Upper lobe of left lung (tissue), 6 donors: ENCODE results near the gene FCER2. TPM values are rescaled to one million over a fixed set of nuclear protein-coding genes. Genes with fewer than 3 reads are reported as not detected.
A peak's percentile ranks its signal among the peaks of the same experiment; 100 is the strongest.

Experiments used
- ATAC-seq, 2 donors: fragments of 200-7000 bp; cut with Tn5 transposase; one replicate each; pipeline ENCODE4 v1.9.1; 2022; ENCODE audit warnings: mild to moderate bottlenecking in 2 of 2, moderate library complexity in 2 of 2; ENCODE audit not compliant: low FRiP score in 2 of 2
- DNase-seq, 2 donors: peaks; one replicate each; pipeline ENCODE4 v3.0.0-alpha.2; 2019 to 2020
- H3K27ac ChIP-seq, 4 donors: fragments of 200-600 bp; sonication (generic); one replicate each; pipeline ENCODE4 v1.5.1; 2016 to 2019
- H3K27me3 ChIP-seq, 4 donors: fragments of 200-600 bp; sonication (generic); one replicate each; pipeline ENCODE4 v1.5.1; 2017 to 2019
- H3K36me3 ChIP-seq, 4 donors: fragments of 200-600 bp; sonication (generic); one replicate each; pipeline ENCODE4 v1.5.1; 2016 to 2019
- H3K4me1 ChIP-seq, 4 donors: fragments of 200-600 bp; sonication (generic); one replicate each; pipeline ENCODE4 v1.5.1; 2018 to 2019
- H3K4me3 ChIP-seq, 4 donors: fragments of 200-600 bp; sonication (generic); one replicate each; pipeline ENCODE4 v1.5.1; 2017 to 2019; ENCODE audit warnings: mild to moderate bottlenecking in 2 of 4, moderate library complexity in 1 of 4
- H3K9me3 ChIP-seq, 4 donors: fragments of 200-600 bp; sonication (generic); one replicate each; pipeline ENCODE4 v1.5.1; 2018 to 2019
- CTCF ChIP-seq, 6 experiments: fragments of 450-650 bp in 4 of 6; fragments of 200-600 bp in 2 of 6; sonication (generic) in 2 of 6; IDR thresholded peaks; one replicate each; pipeline ENCODE4 v1.5.1; 2016 to 2019; ENCODE audit warnings: antibody characterized with exemption in 6 of 6
- EP300 ChIP-seq, 4 donors: sonication (generic); formaldehyde crosslinking; IDR thresholded peaks; one replicate each; pipeline ENCODE4 v1.5.1; 2017; ENCODE audit warnings: antibody characterized with exemption in 4 of 4, control low read depth in 2 of 4
- POLR2A ChIP-seq, 4 donors: fragments of 450-650 bp; IDR thresholded peaks; one replicate each; pipeline ENCODE4 v1.5.1; 2016 to 2017; ENCODE audit warnings: antibody characterized with exemption in 4 of 4, mild to moderate bottlenecking in 2 of 4
- POLR2AphosphoS5 ChIP-seq, 2 donors: sonication (generic); formaldehyde crosslinking; IDR thresholded peaks; one replicate each; pipeline ENCODE4 v1.5.1; 2017; ENCODE audit warnings: antibody characterized with exemption in 2 of 2
- WGBS, 2 donors: methylation state at CpG; one replicate each; pipeline ENCODE4 v1.1.5; 2017 to 2018; 5-methylcytosine and 5-hydroxymethylcytosine counted together
- total RNA-seq, 6 donors: library from RNA; depleted of rRNA in 4 of 6; stranded (reverse); fragments of >200 nt in 4 of 6; gene quantifications; one replicate each; pipeline versions ENCODE4 v1.1.0 to v1.2.1, GENCODE V29; 2016 to 2021
- donor health status: DM: no; HTN: no; CAD: no; lungs with moderate emphysema.
- donor health status: DM: no; HTN: yes; CAD: no; lungs with severe emphysema.

FCER2 gene
- total RNA-seq, 6 donors from 2014 or later: 0.83 to 2.9 TPM; not detected in 4

GRCh38 chr19:7722231-7722651 is 20.3 kb upstream of the FCER2 start:
- TF ChIP-seq POLR2AphosphoS5 (IDR thresholded peaks at IDR 0.05) (no peak), CTCF (IDR thresholded peaks at IDR 0.05) (no peak), POLR2A (IDR thresholded peaks at IDR 0.05) (no peak), EP300 (IDR thresholded peaks at IDR 0.05) (no peak)
- H3K4me3 ChIP-seq: no peak overlapping the region
- H3K36me3 ChIP-seq: no peaks in the 10 kb centered on the region
- 64 to 74% methylated on average over 5 of the region's 5 CpGs for WGBS, 2 donors
- DNase-seq: no peak
- ATAC-seq: peak in 1 of 2 donors; percentile 22
- no peaks in the 10 kb centered on the region for H3K9me3 ChIP-seq
- H3K4me1 ChIP-seq: no peaks in the 10 kb centered on the region
- H3K27me3 ChIP-seq: no peaks in the 10 kb centered on the region
- H3K27ac ChIP-seq: no peak overlapping the region

- Histone ChIP-seq H3K36me3 (no peaks in the 10 kb centered on the region), H3K4me3 (no peak overlapping the region), H3K27me3 (no peaks in the 10 kb centered on the region), H3K27ac (no peak overlapping the region), H3K9me3 (peaks cover 0 to 4% (median 3%) of the 10 kb centered on the region in 4 donors), H3K4me1 (no peaks in the 10 kb centered on the region)
- no peak for TF ChIP-seq POLR2A (IDR thresholded peaks at IDR 0.05)
- no peak for TF ChIP-seq EP300 (IDR thresholded peaks at IDR 0.05)
- TF ChIP-seq POLR2AphosphoS5 (IDR thresholded peaks at IDR 0.05): no peak
- no peak for TF ChIP-seq CTCF (IDR thresholded peaks at IDR 0.05)
- ATAC-seq (no peak), DNase-seq (no peak)
- 79 to 98% methylated on average over 6 of the region's 6 CpGs for WGBS, 2 donors
Observed at GRCh38 chr19:7720351-7720750, 18.4 kb upstream of the FCER2 start.

GRCh38 chr19:7718668-7719067 is 16.7 kb upstream of the FCER2 start:
- H3K36me3 ChIP-seq: no peaks in the 10 kb centered on the region
- DNase-seq (peak in 1 of 2 donors; percentile 32), ATAC-seq (no peak)
- no peak overlapping the region for H3K27ac ChIP-seq
- no peaks in the 10 kb centered on the region for H3K27me3 ChIP-seq
- WGBS, 2 donors: 50 to 51% methylated on average over 8 of the region's 8 CpGs
- TF ChIP-seq POLR2AphosphoS5 (IDR thresholded peaks at IDR 0.05) (no peak), EP300 (IDR thresholded peaks at IDR 0.05) (no peak), POLR2A (IDR thresholded peaks at IDR 0.05) (no peak), CTCF (IDR thresholded peaks at IDR 0.05) (no peak)
- H3K9me3 ChIP-seq: peaks cover 0 to 4% (median 3%) of the 10 kb centered on the region in 4 donors
- H3K4me1 ChIP-seq: no peaks in the 10 kb centered on the region
- H3K4me3 ChIP-seq: no peak overlapping the region

- ATAC-seq (no peak), DNase-seq (no peak)
- Histone ChIP-seq H3K9me3 (peaks cover 0 to 4% (median 3%) of the 10 kb centered on the region in 4 donors), H3K4me3 (no peak overlapping the region), H3K27ac (no peak overlapping the region), H3K27me3 (no peaks in the 10 kb centered on the region), H3K4me1 (no peaks in the 10 kb centered on the region), H3K36me3 (no peaks in the 10 kb centered on the region)
- no peak for TF ChIP-seq POLR2AphosphoS5 (IDR thresholded peaks at IDR 0.05)
- TF ChIP-seq CTCF (IDR thresholded peaks at IDR 0.05): no peak
- TF ChIP-seq EP300 (IDR thresholded peaks at IDR 0.05): no peak
- 65 to 100% methylated on average over 1 of the region's 1 CpG for WGBS, 2 donors
Observed at GRCh38 chr19:7716762-7717161, 14.8 kb upstream of the FCER2 start.

GRCh38 chr19:7715671-7716070 is 13.7 kb upstream of the FCER2 start:
- WGBS, 2 donors: 89 to 100% methylated on average over 1 of the region's 1 CpG
- no peak overlapping the region for H3K4me3 ChIP-seq
- TF ChIP-seq POLR2A (IDR thresholded peaks at IDR 0.05) (no peak), POLR2AphosphoS5 (IDR thresholded peaks at IDR 0.05) (no peak), CTCF (IDR thresholded peaks at IDR 0.05) (no peak), EP300 (IDR thresholded peaks at IDR 0.05) (no peak)
- H3K9me3 ChIP-seq: peaks cover 0 to 4% (median 3%) of the 10 kb centered on the region in 4 donors
- H3K27ac ChIP-seq: no peak overlapping the region
- no peak for ATAC-seq
- H3K36me3 ChIP-seq: no peaks in the 10 kb centered on the region
- H3K4me1 ChIP-seq: no peaks in the 10 kb centered on the region
- no peak for DNase-seq
- H3K27me3 ChIP-seq: no peaks in the 10 kb centered on the region
